Activated B cell treated with CpG ODN at 0.5 μM for 24 hours (primary cell): ENCODE measurements around the gene BPIFA3. TPM values are rescaled to one million over a fixed set of nuclear protein-coding genes. Genes with fewer than 3 reads are reported as not detected.

ENCODE experiments used
- ATAC-seq: fragments of 200-7000 bp; cut with Tn5 transposase; one replicate; pipeline ENCODE4 v1.10.0; 2021; ENCODE audit warnings: low read depth, mild to moderate bottlenecking, moderate library complexity
- CTCF ChIA-PET: fragments of 350-600 bp; sonication (Branson Sonifier 250); formaldehyde crosslinking; loops from one replicate; lab custom pipeline; 2021; ENCODE audit warnings: antibody characterized with exemption; lab: Charles Lee
- POLR2A ChIA-PET: fragments of 350-600 bp; sonication (Branson Sonifier 250); formaldehyde crosslinking; loops from one replicate; lab custom pipeline; 2021; ENCODE audit warnings: antibody characterized with exemption; lab: Charles Lee
- DNase-seq: peaks from one replicate; pipeline ENCODE4 v3.0.0; 2022
- H3K27ac Mint-ChIP-seq: one replicate; pipeline ENCODE4 v1.8.0; 2020; ENCODE audit warnings: mixed read lengths
- H3K27me3 Mint-ChIP-seq: one replicate; pipeline ENCODE4 v1.8.0; 2021; ENCODE audit warnings: mixed read lengths
- H3K36me3 Mint-ChIP-seq: one replicate; pipeline ENCODE4 v1.8.0; 2021; ENCODE audit warnings: low read depth, mixed read lengths
- H3K4me1 Mint-ChIP-seq: one replicate; pipeline ENCODE4 v1.8.0; 2021; ENCODE audit warnings: mixed read lengths
- H3K4me3 Mint-ChIP-seq: one replicate; pipeline ENCODE4 v1.8.0; 2020; ENCODE audit warnings: mild to moderate bottlenecking, mixed read lengths
- H3K9me3 Mint-ChIP-seq: one replicate; pipeline ENCODE4 v1.8.0; 2020; ENCODE audit warnings: mixed read lengths
- intact Hi-C: fragments of 100-400 bp; cut with micrococcal nuclease; formaldehyde crosslinking; loops from one replicate; pipeline ENCODE4 v1.15.1; 2024
- total RNA-seq: library from RNA; stranded (reverse); gene quantifications from 2 replicates; pipeline ENCODE4 v1.2.3, GENCODE V29; 2022
- TF ChIP-seq, protein P1 (sequence below): fragments of 200-600 bp; IDR thresholded peaks from one replicate; pipeline ENCODE4 v1.8.0; 2022; ENCODE audit warnings: antibody characterized with exemption, mild to moderate bottlenecking

The BPIFA3 gene
- total RNA-seq, 1 donor from 2014 or later = not detected

DNA sequence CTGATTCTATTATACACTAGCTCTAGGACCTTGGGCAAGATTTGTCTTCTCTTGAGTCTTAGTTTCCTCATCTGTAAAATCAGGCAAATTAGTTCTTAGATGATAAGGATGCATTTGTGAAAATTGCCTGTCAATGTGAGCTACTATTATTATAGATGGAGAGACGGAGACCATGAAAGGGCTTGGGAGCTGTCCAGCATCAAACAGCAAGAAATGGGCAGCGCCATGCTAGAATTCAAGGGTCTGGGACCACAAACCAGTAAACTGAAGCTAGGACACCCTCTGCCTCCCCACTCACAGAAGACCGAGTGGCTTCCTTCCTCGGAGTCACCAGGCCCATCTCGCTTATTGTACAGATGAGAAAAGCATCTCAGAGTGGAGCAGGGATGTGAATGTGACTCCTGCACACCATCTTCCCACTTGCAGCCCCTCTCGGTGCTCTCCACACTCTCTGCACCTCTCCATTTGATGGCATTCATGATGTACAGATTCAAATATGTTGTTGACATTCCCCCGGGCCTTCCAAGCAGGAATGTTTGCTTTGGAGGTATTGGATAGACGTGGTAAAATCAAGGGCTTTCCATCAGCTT is 24.1 kb upstream of the BPIFA3 start:
- POLR2A ChIA-PET = no interaction called here
- TF ChIP-seq, protein P1, sequence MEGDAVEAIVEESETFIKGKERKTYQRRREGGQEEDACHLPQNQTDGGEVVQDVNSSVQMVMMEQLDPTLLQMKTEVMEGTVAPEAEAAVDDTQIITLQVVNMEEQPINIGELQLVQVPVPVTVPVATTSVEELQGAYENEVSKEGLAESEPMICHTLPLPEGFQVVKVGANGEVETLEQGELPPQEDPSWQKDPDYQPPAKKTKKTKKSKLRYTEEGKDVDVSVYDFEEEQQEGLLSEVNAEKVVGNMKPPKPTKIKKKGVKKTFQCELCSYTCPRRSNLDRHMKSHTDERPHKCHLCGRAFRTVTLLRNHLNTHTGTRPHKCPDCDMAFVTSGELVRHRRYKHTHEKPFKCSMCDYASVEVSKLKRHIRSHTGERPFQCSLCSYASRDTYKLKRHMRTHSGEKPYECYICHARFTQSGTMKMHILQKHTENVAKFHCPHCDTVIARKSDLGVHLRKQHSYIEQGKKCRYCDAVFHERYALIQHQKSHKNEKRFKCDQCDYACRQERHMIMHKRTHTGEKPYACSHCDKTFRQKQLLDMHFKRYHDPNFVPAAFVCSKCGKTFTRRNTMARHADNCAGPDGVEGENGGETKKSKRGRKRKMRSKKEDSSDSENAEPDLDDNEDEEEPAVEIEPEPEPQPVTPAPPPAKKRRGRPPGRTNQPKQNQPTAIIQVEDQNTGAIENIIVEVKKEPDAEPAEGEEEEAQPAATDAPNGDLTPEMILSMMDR = no peak
- Mint-ChIP-seq H3K27ac (no peak overlapping the region), H3K4me3 (no peak overlapping the region), H3K9me3 (no peaks in the 10 kb centered on the region), H3K4me1 (no peaks in the 10 kb centered on the region), H3K27me3 (peaks cover 20% of the 10 kb centered on the region), H3K36me3 (no peaks in the 10 kb centered on the region)
- intact Hi-C loops = no loop called here
- CTCF ChIA-PET = no interaction called here
- ATAC-seq (no peak), DNase-seq (no peak)

GRCh38 chr20:33199026-33199425 is 18.1 kb upstream of the BPIFA3 start:
- Mint-ChIP-seq H3K36me3 (no peaks in the 10 kb centered on the region), H3K4me1 (no peaks in the 10 kb centered on the region), H3K9me3 (no peaks in the 10 kb centered on the region), H3K4me3 (no peak overlapping the region), H3K27ac (no peak overlapping the region), H3K27me3 (peaks cover 12% of the 10 kb centered on the region)
- ChIA-PET CTCF (no interaction called here), POLR2A (no interaction called here)
- TF ChIP-seq, protein P1 = no peak
- no peak for DNase-seq
- ATAC-seq = no peak
- intact Hi-C loops = no loop called here

- ATAC-seq = no peak
- no peak overlapping the region for H3K4me3 Mint-ChIP-seq
Observed at GRCh38 chr20:33202451-33202850, 14.7 kb upstream of the BPIFA3 start.

GRCh38 chr20:33203444-33203843 is 13.7 kb upstream of the BPIFA3 start:
- H3K9me3 Mint-ChIP-seq = no peaks in the 10 kb centered on the region
- no peaks in the 10 kb centered on the region for H3K36me3 Mint-ChIP-seq
- no peak overlapping the region for H3K27ac Mint-ChIP-seq
- no peaks in the 10 kb centered on the region for H3K4me1 Mint-ChIP-seq
- intact Hi-C loops = no loop called here
- ATAC-seq (no peak), DNase-seq (no peak)
- peaks cover 11% of the 10 kb centered on the region for H3K27me3 Mint-ChIP-seq
- ChIA-PET CTCF (no interaction called here), POLR2A (no interaction called here)
- H3K4me3 Mint-ChIP-seq = no peak overlapping the region
- TF ChIP-seq, protein P1 = no peak

More at GRCh38 chr20:33202451-33202850, 14.7 kb upstream of the BPIFA3 start:
- no peaks in the 10 kb centered on the region for H3K9me3 Mint-ChIP-seq
- TF ChIP-seq, protein P1 = no peak
- no peak overlapping the region for H3K27ac Mint-ChIP-seq
- H3K36me3 Mint-ChIP-seq = no peaks in the 10 kb centered on the region
- DNase-seq = no peak
- POLR2A ChIA-PET = no interaction called here
- H3K27me3 Mint-ChIP-seq = peaks cover 11% of the 10 kb centered on the region
- intact Hi-C loops = no loop called here
- CTCF ChIA-PET = no interaction called here
- no peaks in the 10 kb centered on the region for H3K4me1 Mint-ChIP-seq

DNA sequence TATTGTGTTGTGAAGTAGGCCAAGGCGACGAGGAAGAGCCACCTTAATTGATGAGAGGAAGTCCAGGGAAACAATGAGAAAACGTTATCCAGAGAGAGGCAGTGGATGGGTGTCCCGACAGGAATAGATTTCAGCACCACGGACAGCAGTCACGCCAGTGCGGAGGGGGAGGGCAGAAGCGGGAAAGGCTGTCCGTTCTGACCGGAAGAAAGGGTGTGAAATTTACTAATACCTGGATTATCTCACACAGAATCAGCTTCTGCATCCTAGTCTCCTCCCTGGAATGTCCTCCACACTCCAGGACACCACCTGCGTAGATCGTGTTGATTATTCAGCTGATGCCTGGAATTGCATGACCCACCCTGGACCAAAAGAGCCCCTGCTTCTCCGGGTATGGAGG is 7.4 kb upstream of the BPIFA3 start:
- Mint-ChIP-seq H3K9me3 (no peaks in the 10 kb centered on the region), H3K27me3 (peaks cover 39% of the 10 kb centered on the region), H3K4me3 (no peak overlapping the region), H3K4me1 (no peaks in the 10 kb centered on the region), H3K27ac (no peak overlapping the region), H3K36me3 (no peaks in the 10 kb centered on the region)
- ChIA-PET CTCF (no interaction called here), POLR2A (no interaction called here)
- intact Hi-C loops = no loop called here
- TF ChIP-seq, protein P1 = no peak
- no peak for DNase-seq
- ATAC-seq = no peak
